ENCODE data around the gene ROPN1L.
"Not testable (repeated sequence)": the region's sequence is repeated elsewhere in the genome, so short reads cannot be mapped to it uniquely, and the experiment has no call there.

The ROPN1L gene

DNA sequence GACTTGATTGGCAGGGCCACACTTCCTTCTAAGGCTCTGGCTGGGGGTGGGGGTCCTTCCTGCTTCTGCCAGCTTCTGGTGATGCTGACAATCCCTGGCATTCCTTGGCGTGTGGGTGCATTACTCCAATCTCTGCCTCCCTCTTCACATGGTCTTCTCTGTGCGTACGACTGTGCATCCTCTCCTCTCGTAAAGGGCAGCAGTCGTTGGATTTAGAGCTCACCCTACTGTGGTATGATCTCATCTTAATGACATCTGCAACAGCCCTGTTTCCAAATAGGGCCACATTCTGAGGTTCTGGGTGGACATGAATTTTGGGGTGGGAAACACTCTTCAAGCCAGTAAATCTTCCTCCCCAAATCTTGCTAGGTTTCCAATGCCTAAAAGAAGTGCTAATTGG, 36.8 kb downstream of the ROPN1L start:
- no peak for DNase-seq (ENCODE audit: low read depth in 2 of 2)

DNA sequence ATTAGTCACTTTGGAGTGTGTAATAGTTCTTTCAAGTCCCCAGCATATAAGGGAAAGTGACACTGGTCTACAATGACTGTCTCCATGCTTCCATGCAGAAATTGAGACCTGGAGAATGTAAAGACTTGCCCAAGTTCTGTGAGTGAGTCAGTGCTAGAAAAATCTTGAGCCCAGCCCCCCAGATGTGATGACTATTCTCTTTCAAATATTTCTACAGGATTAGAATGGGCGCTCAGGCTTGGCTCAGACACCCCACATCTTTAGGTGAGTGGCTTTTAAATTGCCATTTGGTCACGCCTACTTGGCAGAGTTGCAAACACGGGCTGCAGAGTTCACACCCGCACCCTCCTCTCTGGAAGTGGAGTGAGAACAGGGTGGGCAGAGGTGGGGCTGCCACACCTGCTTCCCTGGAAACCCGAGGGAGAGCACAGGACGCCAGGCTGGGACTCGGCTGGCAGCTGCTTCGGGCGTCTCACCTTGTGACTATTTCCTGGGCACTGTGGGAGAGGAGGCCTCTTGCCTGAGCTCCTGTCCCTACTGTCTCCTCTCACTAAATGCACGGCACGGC, 37.6 kb downstream of the ROPN1L start:
- no peak for DNase-seq (ENCODE audit: low read depth in 2 of 2)

DNA sequence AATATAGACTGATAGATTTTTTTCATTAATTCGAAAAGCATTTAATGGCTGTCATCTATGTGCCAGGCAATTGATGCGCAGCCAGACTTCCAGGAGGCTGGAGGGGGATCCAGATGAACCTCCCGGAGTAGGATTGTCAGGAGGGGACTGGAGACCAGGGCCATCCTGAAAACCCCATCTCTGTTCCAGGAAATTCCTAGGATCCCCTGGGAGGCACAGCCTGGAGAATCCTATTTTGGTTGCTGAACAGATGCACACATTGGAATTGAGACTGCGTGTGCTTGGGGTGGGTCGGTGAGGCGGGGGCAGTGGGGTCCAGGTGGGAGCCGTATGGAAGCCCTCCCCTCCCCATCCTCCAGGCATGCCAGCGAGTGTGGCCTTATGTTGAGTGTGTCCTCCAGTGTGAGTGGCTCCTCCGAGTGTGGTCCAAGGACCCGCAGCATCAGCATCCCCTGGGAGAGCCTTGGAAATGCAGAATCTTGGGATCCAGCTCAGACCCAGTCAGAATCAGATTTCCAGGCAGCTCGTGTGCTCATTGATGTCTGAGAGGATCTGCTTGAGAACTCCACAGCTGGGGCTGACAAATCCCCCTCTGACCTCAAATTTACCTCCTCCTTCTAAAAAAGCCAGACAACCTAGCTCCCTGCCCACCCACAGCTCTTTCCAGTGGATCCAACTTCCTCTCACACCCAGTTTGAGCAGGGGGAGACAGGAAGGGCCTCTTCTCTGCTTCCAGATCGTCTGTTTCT, 38.7 kb downstream of the ROPN1L start:
- no peak for DNase-seq (ENCODE audit: low read depth in 2 of 2)

DNA sequence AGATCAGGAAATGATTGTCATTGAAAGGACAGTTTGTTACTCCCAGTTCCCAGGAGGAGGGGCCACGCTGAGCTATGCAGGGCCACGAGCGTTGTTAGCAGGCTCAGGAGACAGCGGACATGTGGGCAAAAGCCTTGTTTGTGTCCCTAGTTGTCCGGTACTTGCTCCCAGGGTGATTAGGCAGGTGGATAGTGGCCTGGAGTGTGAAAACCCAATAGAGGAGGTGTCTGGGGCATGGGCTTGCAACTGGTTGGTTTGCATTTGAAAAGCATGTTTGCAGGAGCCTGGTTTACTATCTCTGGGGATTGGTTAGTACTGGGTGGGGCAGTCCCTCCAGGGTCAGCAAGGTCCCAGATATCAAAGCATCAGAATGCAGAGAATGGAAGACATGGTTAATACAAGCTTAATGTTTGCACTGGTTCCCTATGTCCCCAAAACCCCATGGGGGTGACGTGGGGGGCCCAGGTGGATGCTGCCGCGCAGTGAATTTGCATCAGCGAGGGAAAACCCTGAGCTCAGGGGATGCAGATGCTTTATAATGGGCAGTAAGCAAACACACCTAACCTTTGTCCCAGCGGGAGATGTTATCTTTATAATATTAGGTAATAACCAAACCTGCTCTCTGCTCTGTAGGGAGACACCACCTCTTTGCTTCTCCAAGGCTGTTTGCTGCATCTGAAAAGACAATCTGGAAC, 39.7 kb downstream of the ROPN1L start:
- DNase-seq (ENCODE audit: low read depth in 2 of 2), result no peak

DNA sequence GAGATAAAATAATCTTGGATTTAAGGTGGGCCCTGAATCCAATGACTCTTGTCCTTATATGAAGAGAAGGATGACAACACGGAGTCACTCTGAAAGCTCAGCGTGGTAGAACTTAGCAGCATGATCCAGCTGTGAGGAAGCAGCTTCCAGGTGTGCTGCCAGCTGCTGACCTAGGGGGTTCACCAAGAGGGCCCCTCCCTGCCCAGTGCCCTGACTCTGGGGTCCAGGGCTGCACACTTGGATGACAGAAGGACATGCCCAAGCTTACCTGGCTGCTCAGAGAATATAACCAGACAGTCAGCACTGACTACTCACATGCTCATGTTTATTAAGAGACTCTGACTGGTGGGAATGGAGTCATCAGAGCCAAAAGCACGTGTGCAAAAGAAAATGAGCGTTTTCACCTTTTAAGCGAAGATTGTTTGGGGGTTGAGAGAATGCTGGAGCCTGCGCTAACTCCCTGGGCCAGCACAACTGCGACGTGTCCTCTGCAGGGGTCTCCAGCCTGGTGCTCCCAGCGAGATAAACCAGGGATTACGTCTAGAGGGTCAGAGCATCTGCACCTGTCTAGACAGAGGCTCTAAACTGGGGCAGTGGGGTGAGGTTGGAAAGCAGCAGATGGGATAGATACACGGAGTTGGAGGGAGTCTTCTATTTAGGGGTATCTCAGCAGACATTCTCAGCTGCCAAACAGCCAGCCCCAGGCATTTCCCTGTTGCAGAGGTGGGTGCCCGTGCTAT, 41.3 kb downstream of the ROPN1L start:
- DNase-seq (ENCODE audit: low read depth in 2 of 2), result no peak

DNA sequence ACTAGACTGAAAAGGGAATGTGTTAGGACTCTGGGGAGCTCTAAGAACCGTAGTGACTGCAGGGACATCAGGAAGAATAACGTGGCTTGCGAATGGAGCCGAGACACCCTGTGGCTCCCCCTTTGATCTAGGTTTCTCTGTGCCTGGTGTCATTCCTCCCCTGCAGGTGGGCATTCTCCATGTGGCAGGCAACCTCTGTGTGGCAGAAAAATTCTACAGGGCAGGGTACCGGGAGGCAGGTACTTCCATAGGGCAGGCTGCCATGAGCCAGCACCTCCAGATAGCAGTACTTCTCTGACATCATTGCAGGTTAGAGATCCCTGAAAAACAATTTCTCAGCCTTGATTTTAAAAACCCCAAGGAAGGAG, 43.1 kb downstream of the ROPN1L start:
- DNase-seq (ENCODE audit: low read depth in 2 of 2), result no peak

DNA sequence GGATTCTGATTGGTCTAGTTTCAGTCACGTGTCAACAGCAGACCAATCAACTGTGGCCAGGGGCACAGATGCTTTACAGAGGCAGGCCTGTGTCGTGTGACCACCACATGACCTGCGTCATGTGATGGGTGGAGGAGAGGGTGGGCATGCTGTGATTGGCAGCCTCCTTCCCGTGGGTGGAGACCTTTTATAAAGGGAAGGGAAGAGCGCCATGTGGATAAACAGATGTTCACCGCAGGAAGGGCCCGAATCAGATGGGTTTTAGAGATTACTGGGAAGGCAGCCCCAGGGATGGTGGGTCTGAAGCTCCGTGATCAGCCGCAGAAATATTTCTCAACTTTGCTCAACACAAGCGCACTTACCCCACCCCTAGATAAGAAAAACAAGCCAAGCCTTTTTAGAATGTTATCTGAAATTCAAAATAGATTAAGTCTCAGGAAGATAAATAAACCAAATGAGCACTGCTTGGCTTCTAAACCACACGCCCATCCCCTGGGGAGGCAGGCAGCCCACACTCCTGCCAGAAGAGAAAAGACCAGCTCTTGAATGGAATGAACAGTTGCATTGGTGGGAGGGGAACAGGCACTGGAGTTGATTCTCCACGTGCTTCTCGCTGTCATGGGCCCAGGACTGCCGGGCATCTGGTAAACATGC, 43.6 kb downstream of the ROPN1L start:
- DNase-seq (ENCODE audit: low read depth in 2 of 2), result no peak

DNA sequence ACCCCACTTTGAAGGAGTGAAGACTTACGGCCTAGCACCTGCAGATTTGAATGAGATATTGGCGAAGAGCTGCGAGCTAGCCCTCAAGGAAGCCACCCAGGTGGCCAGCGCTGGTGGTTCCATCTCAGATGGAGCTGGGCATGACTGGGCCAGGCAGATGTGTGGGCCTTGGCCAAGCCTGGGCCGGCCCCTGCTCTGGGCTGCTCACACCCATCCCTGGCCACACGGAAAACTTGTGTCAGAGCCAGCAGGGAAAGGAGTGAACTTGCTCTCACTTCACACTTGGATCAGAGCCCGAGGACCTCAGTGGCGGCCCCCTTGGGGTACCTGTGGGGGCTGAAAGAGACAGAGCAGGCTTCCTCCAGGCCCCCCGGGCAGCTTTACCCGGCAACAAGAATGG, 44.2 kb downstream of the ROPN1L start:
- no peak for DNase-seq (ENCODE audit: low read depth in 2 of 2)

DNA sequence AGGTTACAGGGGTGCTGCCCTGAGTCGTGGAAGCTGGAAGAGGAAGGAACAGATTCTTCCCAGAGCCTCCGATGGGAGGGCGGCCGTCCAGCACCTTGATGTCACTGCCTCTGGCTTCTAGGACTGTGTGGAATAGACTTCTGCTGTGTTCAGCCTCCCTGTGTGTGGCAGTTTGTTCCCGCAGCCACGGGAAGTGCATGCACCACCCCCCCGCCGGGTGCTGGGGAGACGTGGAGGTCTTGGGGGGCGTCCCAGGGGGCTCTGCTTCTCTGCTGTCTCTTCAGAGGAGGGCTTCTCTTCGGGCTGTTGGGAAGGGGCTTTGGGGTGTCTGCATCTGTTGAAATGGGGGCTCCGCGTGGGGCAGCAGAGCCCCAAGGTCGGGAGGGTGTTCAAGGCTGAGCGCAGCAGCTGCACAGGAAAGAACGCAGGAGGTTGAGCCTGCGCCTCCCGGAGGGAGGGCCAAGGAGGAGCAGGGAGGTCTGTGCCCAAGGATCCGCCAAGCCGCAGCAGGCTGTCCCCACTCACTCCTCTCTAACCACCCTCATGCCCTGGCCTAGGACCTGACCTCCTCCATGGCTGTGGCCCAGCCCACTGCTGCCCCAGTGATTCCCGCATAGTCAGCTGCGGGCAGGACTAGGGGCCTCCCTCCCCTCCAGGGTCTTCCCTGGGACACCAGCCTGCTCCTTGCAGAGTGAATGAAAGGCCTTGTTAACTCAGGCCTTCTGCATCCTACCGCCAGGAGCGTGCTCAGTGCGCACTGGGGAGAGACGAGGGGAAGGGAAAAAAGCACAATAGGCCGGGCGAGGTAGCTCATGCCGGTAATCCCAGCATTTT, 45.0 kb downstream of the ROPN1L start:
- DNase-seq (ENCODE audit: low read depth in 2 of 2), result no peak

DNA sequence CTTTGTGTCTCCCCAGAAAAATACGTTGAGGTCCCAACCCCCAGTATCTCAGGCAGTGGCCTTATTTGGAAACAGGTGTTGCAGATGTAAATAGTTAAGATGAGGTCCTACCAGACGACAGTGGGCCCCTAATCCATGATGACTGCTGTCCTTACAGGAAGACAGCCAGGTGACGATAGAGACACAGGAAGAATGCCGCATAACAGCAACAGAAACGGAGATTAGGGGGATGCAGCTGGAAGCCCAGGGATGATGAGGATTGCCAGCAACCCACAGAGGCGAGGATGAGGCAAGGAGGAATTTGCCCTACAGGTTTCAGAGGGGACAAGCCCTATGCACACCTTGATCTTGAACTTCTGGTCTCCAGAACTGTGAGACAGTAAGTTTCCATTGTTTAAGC, 46.5 kb downstream of the ROPN1L start:
- DNase-seq (ENCODE audit: low read depth in 2 of 2), result no peak

DNA sequence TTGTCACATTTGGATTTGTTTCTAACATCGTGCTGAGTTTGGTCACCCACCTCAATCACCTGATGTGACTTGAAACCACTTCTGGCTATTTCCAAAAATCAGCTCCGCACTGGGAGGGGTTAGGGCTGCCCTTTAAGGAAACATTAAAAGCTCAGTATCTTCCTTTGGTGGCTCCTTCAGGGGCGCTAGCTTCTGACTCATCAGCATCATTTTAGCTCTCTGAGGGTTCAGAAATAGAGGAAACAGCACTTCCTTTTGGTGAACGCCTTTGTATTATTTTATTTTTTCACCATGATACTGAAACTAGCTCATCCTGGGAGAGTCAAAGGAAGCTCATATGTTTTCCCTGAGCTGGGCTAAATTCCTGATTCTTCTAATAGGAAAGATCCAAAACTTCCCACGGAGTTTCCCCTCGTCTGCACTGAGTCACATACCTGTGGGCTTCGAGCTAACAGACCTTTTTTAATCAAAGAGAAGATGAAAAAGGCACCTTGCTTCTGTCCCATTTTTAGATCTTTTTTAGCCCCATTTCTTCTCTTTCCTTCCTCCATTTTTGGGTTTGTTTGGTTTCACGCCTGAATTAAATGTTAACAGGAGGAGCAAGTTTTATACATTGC, 48.2 kb downstream of the ROPN1L start:
- DNase-seq (ENCODE audit: low read depth in 2 of 2), result no peak

DNA sequence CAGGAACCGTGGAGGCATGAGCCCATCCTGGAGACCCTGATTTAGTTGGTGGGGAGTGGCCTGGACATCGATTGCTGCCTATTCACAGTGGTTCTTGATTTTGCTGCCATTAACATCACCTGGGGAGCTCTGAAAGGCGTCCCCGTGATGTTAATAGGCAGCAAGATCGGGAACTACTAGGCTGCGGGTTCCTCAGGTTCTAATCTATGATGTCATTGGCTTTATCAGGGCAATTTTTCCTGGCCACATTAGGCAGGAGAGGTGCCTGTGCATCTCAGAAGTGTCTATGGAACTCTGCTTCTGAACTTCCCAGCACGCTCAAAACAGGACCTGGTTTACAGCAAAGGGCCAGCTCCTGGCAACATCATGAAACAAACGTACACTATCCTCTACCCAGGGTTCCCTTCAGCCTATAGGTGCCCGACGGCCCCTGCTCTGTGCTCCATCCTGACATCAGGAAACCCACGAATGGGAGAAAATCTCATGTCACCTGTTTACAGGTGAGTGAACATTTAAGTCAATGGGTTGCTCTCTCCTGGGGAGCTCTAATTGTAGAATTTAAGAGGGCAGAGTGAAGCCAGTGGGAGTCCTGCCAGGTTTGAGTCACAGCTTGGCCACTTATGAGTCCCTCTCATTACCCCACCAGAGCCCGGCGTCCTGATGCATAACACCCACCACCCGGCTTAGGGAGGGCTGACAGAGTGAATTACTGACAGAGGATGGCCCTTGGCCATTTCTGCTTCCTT, 49.4 kb downstream of the ROPN1L start:
- DNase-seq (ENCODE audit: low read depth in 2 of 2), result no peak

DNA sequence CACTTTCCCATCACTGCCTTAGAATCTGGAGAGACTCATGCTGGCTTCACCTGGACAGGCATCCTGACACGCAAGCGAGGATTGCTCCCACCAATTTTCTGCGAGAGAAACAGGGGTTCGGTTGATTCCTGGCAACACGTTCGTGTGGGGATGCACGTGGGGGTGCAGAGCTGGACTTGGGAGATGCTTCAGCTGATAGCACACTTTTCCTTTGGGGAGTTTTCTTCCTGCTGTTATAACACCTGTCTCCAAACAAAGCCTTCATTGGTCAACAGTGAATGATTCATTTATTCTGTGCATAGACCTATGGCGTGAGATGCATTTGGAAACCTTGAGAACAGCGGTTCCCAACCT, 50.0 kb downstream of the ROPN1L start:
- no peak for DNase-seq (ENCODE audit: low read depth in 2 of 2)

DNA sequence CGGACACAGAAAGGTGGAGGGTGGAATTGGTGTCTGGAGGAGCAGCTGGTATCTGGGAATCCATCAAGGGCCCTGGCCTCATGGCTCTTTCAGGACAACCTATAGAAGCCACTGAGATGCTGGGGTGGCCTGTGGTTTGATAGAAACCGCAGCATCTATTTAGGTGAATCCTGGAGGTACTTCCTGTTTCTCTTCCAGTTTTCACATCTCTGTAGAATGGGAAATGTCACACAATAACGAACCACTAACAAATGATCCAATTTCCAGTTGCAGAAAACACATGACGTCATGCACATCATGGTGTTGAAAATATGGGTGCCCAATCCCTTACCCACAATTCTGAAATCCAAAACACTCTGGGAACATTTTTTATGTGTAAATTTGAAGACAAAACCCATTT, 52.2 kb downstream of the ROPN1L start:
- DNase-seq (ENCODE audit: low read depth in 2 of 2), result no peak

DNA sequence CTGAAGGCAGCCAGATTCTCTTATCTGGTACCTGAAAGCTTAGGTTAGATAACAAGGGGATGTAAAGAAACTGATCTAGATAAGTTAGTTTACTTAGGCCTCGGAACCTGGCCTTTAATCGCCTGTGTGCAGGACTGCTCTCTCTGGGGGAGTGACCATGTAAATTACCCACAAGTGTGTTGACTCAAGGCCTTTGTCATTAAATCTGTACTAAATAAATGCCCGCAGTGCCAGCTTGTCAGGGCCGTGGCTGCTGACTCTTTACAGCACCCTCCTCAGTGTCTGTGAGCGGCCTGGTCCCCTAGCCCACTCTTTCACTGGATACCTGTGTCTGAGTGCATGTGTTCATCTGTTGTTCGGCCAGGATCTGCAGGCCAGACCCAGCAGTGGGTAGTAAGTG, 52.8 kb downstream of the ROPN1L start:
- not testable (repeated sequence) for DNase-seq (ENCODE audit: low read depth in 2 of 2)

DNA sequence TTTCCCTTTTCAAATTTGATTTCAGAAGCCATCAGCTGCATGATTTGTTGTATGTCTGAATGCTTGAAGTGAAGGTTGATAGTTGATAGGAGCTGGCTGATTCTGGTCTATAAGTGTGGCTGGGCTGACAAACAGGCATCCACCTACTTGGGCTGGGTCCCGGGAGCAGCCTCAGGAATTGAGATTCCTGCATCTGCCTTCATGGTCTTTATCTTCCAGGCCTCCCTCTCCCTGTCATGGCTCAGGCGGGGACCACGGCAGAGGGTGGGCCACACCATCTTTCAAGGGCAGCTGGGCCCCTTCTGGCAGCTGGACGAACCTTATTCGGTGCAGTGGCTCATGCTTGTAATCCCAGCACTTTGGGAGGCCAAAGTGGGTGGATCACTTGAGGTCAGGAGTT, 55.9 kb downstream of the ROPN1L start:
- DNase-seq (ENCODE audit: low read depth in 2 of 2), result no peak

DNA sequence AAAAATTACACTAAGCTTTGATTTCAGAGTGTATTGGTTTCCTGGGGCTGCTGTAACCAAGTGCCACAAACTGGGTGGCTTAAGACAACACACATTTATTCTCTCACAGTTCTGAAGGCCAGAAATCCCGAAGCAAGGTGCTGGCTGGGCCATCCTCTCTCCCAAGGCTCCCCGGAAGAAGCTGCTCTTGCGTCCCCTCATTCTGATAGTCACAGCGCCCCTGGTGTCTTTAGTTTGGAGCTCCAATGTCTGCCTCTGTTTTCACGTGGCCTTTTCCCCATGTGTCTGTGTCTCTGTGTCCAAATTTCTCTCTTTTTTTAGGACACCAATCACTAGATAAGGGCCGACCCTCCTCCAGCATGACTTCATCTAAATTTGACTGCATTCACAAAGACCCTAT, 56.7 kb downstream of the ROPN1L start:
- DNase-seq (ENCODE audit: low read depth in 2 of 2), result no peak

DNA sequence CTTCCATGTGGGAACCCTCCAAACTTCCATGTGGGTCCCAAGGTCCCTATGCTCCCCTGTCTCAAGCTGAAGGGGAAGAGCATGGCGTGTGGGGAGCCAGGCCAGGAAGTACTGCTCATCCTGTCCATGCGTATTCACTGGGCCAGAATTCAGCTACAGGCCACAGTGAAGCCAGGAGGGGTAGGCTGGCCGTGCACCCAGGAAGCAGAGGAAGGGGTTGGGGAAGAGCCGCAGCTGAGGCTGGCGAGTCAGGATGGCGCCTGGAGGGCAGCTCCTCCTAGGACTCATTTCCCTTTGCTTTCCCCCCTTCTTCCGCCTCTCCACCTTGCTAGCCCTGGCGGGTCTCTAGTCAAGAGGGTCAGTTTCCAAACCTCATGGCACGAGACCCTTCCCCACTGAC, 57.4 kb downstream of the ROPN1L start:
- no peak for DNase-seq (ENCODE audit: low read depth in 2 of 2)

DNA sequence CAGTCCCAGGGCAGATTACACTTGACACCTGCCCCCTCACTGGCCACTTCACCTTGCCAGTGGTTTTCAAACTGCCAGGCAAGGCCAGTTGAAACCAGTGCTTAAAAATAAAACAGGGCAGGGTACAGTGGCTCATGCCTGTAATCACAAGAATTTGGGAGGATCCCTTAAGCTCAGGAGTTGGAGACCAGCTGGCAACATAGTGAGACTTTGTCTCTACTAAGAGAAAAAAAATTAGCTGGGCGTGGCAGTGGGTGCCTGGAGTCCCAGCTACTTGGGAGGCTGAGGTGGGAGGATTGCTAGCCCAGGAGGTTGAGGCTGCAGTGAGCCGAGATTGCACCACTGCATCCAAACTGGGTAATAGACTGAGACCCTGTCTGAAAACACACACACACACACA, 58.1 kb downstream of the ROPN1L start:
- no peak for DNase-seq (ENCODE audit: low read depth in 2 of 2)

DNA sequence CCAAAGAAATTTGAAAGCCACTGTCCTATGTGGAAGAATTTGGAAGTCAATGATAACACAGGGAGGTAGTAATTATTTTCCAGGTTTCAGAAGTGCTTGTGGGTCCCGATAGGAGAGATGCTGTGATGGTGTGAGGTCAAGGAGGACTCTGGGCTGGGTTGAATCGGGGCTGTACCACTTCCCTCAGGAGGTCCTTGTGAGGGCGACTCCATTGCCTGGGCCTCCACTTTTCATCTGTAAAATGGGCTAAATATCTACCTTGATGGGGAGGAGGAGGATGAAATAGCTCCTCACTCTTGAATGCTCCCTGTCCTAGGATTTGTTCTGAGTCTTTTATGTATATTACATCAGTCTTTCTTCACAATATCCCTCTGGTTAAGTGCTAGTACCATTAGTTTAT, 59.0 kb downstream of the ROPN1L start:
- no peak for DNase-seq (ENCODE audit: low read depth in 2 of 2)
